ENCODE data around the gene CDCP2.
"Not testable (repeated sequence)": the region's sequence is repeated elsewhere in the genome, so short reads cannot be mapped to it uniquely, and the experiment has no call there.

The CDCP2 gene

GRCh38 chr1:54167422-54168139 lies 14.8 kb upstream of the CDCP2 start:
- DNase-seq, result no peak

GRCh38 chr1:54166357-54166756 lies 13.6 kb upstream of the CDCP2 start:
- not testable (repeated sequence) for DNase-seq

GRCh38 chr1:54165146-54165545 lies 12.3 kb upstream of the CDCP2 start:
- no peak for DNase-seq

- no peak for DNase-seq
These were observed 10.8 kb upstream of the CDCP2 start for GRCh38 chr1:54163573-54163972.

- DNase-seq, result no peak
These were observed 10.3 kb upstream of the CDCP2 start for GRCh38 chr1:54163051-54163450.

- no peak for DNase-seq
These were observed 8.8 kb upstream of the CDCP2 start for GRCh38 chr1:54161495-54162168.

- no peak for DNase-seq
These were observed 7.6 kb upstream of the CDCP2 start for GRCh38 chr1:54160351-54160750.

- no peak for DNase-seq
These were observed 7.0 kb upstream of the CDCP2 start for GRCh38 chr1:54159733-54160316.

- no peak for DNase-seq
These were observed 5.3 kb upstream of the CDCP2 start for GRCh38 chr1:54158071-54158470.

GRCh38 chr1:54157401-54157800 lies 4.6 kb upstream of the CDCP2 start:
- no peak for DNase-seq

GRCh38 chr1:54156986-54157385 lies 4.2 kb upstream of the CDCP2 start:
- DNase-seq, result no peak

- DNase-seq, result no peak
These were observed 3.4 kb upstream of the CDCP2 start for GRCh38 chr1:54156201-54156600.

GRCh38 chr1:54153535-54154439 lies 987 bp upstream of the CDCP2 start:
- DNase-seq, result no peak

GRCh38 chr1:54151013-54151412 lies 1.8 kb downstream of the CDCP2 start:
- no peak for DNase-seq

GRCh38 chr1:54149734-54150133 lies 3.1 kb downstream of the CDCP2 start:
- DNase-seq, result no peak

GRCh38 chr1:54144366-54144765 lies 8.4 kb downstream of the CDCP2 start:
- no peak for DNase-seq

GRCh38 chr1:54142146-54142900 lies 10.5 kb downstream of the CDCP2 start:
- DNase-seq, result no peak

- DNase-seq, result no peak
These were observed 13.1 kb downstream of the CDCP2 start for GRCh38 chr1:54139711-54140110.

- no peak for DNase-seq
These were observed 13.8 kb downstream of the CDCP2 start for GRCh38 chr1:54138994-54139393.

- no peak for DNase-seq
These were observed 15.2 kb downstream of the CDCP2 start for GRCh38 chr1:54137534-54138061.

GRCh38 chr1:54136963-54137533 lies 15.8 kb downstream of the CDCP2 start:
- no peak for DNase-seq
